Astrocyte (in vitro differentiated cells and primary cell): ENCODE data around the gene GLS.

ENCODE experiments used
- CTCF ChIP-seq: IDR thresholded peaks from 2 replicates; pipeline ENCODE4 v1.5.1; 2011; ENCODE audit warnings: low read depth, mild to moderate bottlenecking, inconsistent platforms, low read length, moderate library complexity; ENCODE audit not compliant: insufficient read depth
- EZH2 ChIP-seq: IDR thresholded peaks from 2 replicates; pipeline ENCODE4 v1.6.1; 2012; ENCODE audit warnings: mild to moderate bottlenecking, low read length, inconsistent platforms; ENCODE audit not compliant: insufficient read depth

- TF ChIP-seq CTCF, result no peak
- no peak for TF ChIP-seq EZH2
Measured at GRCh38 chr2:190980630-190981209, 100.1 kb downstream of the GLS start.
